GM19468 (cell line): ENCODE measurements around the gene UNC5A.

Source experiments
- ATAC-seq: cut with Tn5 transposase; IDR thresholded peaks from one replicate; pipeline ENCODE4 v1.9.1; 2021; ENCODE audit warnings: mild to moderate bottlenecking, moderate library complexity, moderate number of reproducible peaks; ENCODE audit not compliant: unreplicated experiment; ENCODE audit errors: extremely low read depth

UNC5A gene

GRCh38 chr5:176818391-176819098 is 8.2 kb downstream of the UNC5A start:
- peak; percentile 64 for ATAC-seq

GRCh38 chr5:176819476-176819875 is 9.1 kb downstream of the UNC5A start:
- ATAC-seq, result no peak

- no peak for ATAC-seq
Observed at GRCh38 chr5:176820937-176821336, 10.6 kb downstream of the UNC5A start.

- no peak for ATAC-seq
Observed at GRCh38 chr5:176821441-176821840, 11.1 kb downstream of the UNC5A start.

- no peak for ATAC-seq
Observed at GRCh38 chr5:176822041-176822792, 11.9 kb downstream of the UNC5A start.

GRCh38 chr5:176822793-176823481 is 12.6 kb downstream of the UNC5A start:
- ATAC-seq, result no peak

- ATAC-seq, result no peak
Observed at GRCh38 chr5:176823869-176824412, 13.6 kb downstream of the UNC5A start.

GRCh38 chr5:176824604-176825003 is 14.2 kb downstream of the UNC5A start:
- ATAC-seq, result no peak

GRCh38 chr5:176825234-176825633 is 14.9 kb downstream of the UNC5A start:
- ATAC-seq, result no peak

GRCh38 chr5:176825957-176826356 is 15.6 kb downstream of the UNC5A start:
- no peak for ATAC-seq

GRCh38 chr5:176827736-176828414 is 17.5 kb downstream of the UNC5A start:
- ATAC-seq, result no peak

- ATAC-seq, result no peak
Observed at GRCh38 chr5:176829320-176829719, 19.0 kb downstream of the UNC5A start.

GRCh38 chr5:176830422-176830994 is 20.1 kb downstream of the UNC5A start:
- no peak for ATAC-seq

GRCh38 chr5:176830995-176831423 is 20.6 kb downstream of the UNC5A start:
- no peak for ATAC-seq

- ATAC-seq, result no peak
Observed at GRCh38 chr5:176831425-176831824, 21.1 kb downstream of the UNC5A start.

GRCh38 chr5:176832162-176832561 is 21.8 kb downstream of the UNC5A start:
- ATAC-seq, result no peak

- ATAC-seq, result no peak
Observed at GRCh38 chr5:176833286-176833685, 22.9 kb downstream of the UNC5A start.

GRCh38 chr5:176835918-176836317 is 25.6 kb downstream of the UNC5A start:
- ATAC-seq, result no peak

GRCh38 chr5:176836811-176837706 is 26.7 kb downstream of the UNC5A start:
- ATAC-seq, result no peak
